Chondrocyte (in vitro differentiated cells): ENCODE results near the gene TP53I11. TPM values are rescaled to one million over a fixed set of nuclear protein-coding genes. Genes with fewer than 3 reads are reported as not detected.

Experiments used
- DNase-seq: peaks from one replicate; pipeline ENCODE4 v3.0.0; 2021; ENCODE audit warnings: mixed read lengths, low spot score
- H3K27ac Mint-ChIP-seq: one replicate; pipeline ENCODE4 v1.8.0; 2021; ENCODE audit warnings: mild to moderate bottlenecking, moderate library complexity, mixed read lengths; ENCODE audit not compliant: unreplicated experiment
- H3K27me3 Mint-ChIP-seq: 2 replicates; pipeline ENCODE4 v1.8.0; 2021; ENCODE audit warnings: low read depth, mixed read lengths
- H3K36me3 Mint-ChIP-seq: 2 replicates; pipeline ENCODE4 v1.8.0; 2021; ENCODE audit warnings: low read depth, mixed read lengths
- H3K4me1 Mint-ChIP-seq: 2 replicates; pipeline ENCODE4 v1.8.0; 2021; ENCODE audit warnings: low read depth, mild to moderate bottlenecking, mixed read lengths
- H3K4me3 Mint-ChIP-seq: one replicate; pipeline ENCODE4 v1.8.0; 2021; ENCODE audit warnings: mild to moderate bottlenecking, moderate library complexity, mixed read lengths; ENCODE audit not compliant: unreplicated experiment
- H3K9me3 Mint-ChIP-seq: 2 replicates; pipeline ENCODE4 v1.8.0; 2021; ENCODE audit warnings: low read depth, mixed read lengths
- total RNA-seq: library from RNA; stranded (reverse); gene quantifications from 3 replicates; pipeline ENCODE4 v1.2.1, GENCODE V29; 2021
- TF ChIP-seq, protein P1 (sequence below): fragments of 200-600 bp; sonication (generic); IDR thresholded peaks from 2 replicates; pipeline ENCODE4 v1.5.0; 2021; ENCODE audit warnings: antibody characterized with exemption, mild to moderate bottlenecking, moderate library complexity

TP53I11 gene
- total RNA-seq, 1 donor from 2014 or later, result 97.5 TPM

DNA sequence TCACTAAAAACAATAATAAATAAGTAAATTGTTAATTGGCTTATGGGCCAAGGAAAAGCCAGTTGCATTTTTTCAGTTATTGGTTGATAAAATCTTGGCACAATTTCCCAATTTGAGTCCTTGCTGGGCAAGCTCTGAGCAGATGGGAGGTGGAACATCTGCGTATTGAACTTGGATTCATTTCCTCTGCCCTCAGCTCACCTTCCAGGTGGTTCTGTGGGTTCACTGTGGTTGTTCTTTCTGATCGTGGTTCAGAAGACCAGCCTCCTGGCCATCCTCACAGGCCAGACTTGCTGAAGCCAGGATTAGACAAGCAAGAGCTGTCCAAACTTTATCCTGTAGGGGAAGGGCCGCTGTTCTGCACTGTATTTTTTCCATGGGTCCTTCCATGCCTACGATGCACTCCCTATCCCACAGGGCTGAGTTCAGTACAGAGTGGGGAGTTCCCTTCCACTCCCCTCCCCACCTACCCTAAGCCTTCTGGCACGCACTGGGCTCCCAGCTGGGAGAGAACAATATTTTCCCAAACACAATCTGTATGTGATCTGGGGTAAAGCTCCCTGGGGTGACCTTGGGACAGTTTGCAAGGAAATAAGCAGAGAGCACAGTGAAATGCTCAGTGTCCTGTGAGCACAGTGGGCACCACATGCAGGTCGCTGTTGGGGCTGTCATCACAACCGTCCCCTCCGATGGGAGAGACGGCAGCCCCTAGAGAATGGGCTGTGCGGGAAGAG is 43.5 kb upstream of the TP53I11 start:
- Mint-ChIP-seq H3K4me1 (no peaks in the 10 kb centered on the region), H3K27me3 (peaks cover 15% of the 10 kb centered on the region), H3K27ac (no peak overlapping the region), H3K4me3 (no peak overlapping the region), H3K36me3 (no peaks in the 10 kb centered on the region), H3K9me3 (no peaks in the 10 kb centered on the region)
- DNase-seq, result no peak
- TF ChIP-seq, protein P1, sequence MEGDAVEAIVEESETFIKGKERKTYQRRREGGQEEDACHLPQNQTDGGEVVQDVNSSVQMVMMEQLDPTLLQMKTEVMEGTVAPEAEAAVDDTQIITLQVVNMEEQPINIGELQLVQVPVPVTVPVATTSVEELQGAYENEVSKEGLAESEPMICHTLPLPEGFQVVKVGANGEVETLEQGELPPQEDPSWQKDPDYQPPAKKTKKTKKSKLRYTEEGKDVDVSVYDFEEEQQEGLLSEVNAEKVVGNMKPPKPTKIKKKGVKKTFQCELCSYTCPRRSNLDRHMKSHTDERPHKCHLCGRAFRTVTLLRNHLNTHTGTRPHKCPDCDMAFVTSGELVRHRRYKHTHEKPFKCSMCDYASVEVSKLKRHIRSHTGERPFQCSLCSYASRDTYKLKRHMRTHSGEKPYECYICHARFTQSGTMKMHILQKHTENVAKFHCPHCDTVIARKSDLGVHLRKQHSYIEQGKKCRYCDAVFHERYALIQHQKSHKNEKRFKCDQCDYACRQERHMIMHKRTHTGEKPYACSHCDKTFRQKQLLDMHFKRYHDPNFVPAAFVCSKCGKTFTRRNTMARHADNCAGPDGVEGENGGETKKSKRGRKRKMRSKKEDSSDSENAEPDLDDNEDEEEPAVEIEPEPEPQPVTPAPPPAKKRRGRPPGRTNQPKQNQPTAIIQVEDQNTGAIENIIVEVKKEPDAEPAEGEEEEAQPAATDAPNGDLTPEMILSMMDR, result no peak

DNA sequence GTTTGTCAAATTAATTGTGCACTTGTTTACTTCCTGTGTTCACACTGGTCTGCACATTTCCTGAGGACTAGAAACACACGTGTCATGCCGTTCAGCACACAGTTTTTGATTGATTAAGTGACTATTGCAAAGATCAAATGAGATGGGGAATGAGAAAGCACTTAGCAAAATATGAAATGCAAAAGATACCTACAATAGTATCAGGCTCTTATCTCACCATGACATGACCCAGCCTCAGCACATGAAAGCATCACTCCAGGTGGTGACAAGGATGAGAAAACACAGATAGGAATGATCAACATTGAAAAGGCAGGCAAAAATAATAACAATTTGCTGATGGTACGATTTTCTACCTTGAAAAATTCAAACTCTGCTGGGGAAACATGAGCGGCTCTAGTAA is 42.1 kb upstream of the TP53I11 start:
- TF ChIP-seq, protein P1, result no peak

DNA sequence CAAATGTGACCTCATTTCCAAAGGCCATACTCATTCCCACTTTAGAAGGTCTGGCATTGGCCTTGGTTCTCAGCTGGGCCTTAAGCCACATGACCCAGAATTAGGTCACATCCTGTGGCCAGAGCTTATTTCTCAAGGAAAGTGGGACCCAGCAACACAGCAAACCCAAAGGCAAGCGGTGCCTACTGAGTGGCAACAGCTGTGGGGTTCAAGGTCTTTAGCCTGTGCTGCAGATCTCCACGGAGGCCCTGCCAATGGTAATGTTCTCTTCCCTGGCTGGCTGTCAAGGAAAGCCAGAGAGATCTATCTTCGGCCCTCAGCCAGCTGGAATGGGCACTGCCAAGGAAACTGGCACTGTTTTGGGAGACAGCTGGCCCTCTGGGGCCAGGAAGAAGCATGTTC is 41.5 kb upstream of the TP53I11 start:
- H3K4me1 Mint-ChIP-seq, result no peaks in the 10 kb centered on the region
- DNase-seq, result no peak

More for the DNA sequence above, 42.1 kb upstream of the TP53I11 start:
- H3K27me3 Mint-ChIP-seq, result peaks cover 15% of the 10 kb centered on the region
- no peak overlapping the region for H3K4me3 Mint-ChIP-seq
- no peaks in the 10 kb centered on the region for H3K4me1 Mint-ChIP-seq
- H3K9me3 Mint-ChIP-seq, result no peaks in the 10 kb centered on the region
- H3K36me3 Mint-ChIP-seq, result no peaks in the 10 kb centered on the region
- no peak overlapping the region for H3K27ac Mint-ChIP-seq
- DNase-seq, result no peak

DNA sequence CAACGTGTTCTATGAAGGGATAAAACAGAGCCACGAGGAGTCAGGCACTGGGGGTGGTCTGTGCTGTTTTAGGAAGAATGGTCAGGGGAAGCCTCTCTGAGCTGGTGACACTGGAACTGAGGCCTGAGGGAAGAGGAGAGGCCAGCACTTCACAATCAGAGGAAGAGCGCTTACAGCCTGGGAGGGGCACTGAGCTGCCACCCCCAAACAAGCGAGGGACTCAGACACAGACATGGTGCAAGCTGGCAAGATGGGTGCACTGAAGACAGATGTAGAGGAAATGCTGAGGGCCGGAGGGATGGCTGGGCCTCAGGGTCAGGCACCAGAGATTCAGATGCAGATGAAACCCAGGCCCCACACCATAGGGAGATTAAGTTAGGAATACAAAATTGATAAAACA is 40.0 kb upstream of the TP53I11 start:
- no peak for DNase-seq
- H3K4me3 Mint-ChIP-seq, result no peak overlapping the region
- TF ChIP-seq, protein P1, result no peak
- H3K4me1 Mint-ChIP-seq, result no peaks in the 10 kb centered on the region
- no peaks in the 10 kb centered on the region for H3K36me3 Mint-ChIP-seq
- H3K27me3 Mint-ChIP-seq, result peaks cover 14% of the 10 kb centered on the region
- H3K9me3 Mint-ChIP-seq, result no peaks in the 10 kb centered on the region
- no peak overlapping the region for H3K27ac Mint-ChIP-seq

More for the DNA sequence above, 41.5 kb upstream of the TP53I11 start:
- no peaks in the 10 kb centered on the region for H3K9me3 Mint-ChIP-seq
- H3K27ac Mint-ChIP-seq, result no peak overlapping the region
- no peaks in the 10 kb centered on the region for H3K36me3 Mint-ChIP-seq
- TF ChIP-seq, protein P1, result no peak
- H3K27me3 Mint-ChIP-seq, result peaks cover 16% of the 10 kb centered on the region
- H3K4me3 Mint-ChIP-seq, result no peak overlapping the region

DNA sequence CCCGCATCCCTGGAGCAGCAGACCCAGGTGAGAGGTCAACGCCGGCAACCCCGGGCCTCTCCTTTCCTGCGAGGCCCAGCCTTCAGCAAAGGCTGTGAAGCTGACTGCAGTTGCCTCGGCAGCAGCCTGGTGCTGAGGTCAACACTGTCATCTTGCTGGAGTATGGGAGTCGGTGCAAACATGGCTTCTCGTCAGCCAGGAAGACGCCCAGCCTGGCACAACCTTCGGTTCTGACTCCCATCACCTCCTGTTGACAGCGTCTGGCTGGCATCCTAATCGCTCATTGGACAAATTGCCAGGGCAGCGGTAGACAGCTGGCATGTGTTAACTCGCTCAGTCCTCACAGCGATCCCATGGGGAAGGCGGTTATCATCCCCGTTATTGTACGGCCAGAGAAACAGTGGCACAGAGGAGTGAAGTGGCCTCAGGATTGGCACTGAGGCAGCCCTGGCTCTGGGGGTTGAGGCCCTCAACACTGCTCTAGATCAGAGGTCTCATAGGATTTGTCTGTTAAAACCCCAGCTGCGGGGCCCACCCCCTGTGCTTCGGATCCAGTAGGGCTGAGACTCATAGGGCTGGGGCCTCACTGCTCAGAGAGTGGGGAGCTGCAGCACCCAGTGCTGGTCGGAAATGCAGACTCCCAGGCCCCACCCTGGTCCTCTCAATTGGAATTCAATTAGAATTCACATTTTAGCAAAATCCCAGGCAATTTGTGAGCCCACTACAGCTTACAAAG is 39.3 kb upstream of the TP53I11 start:
- no peak for DNase-seq
- H3K4me1 Mint-ChIP-seq, result no peaks in the 10 kb centered on the region
- no peak overlapping the region for H3K27ac Mint-ChIP-seq
- H3K9me3 Mint-ChIP-seq, result no peaks in the 10 kb centered on the region
- peaks cover 16% of the 10 kb centered on the region for H3K27me3 Mint-ChIP-seq
- H3K36me3 Mint-ChIP-seq, result no peaks in the 10 kb centered on the region
- no peak overlapping the region for H3K4me3 Mint-ChIP-seq
- TF ChIP-seq, protein P1, result no peak
